HepG2 (cell line): ENCODE data around the gene AKAP8L. TPM values are rescaled to one million over a fixed set of nuclear protein-coding genes. Genes with fewer than 3 reads are reported as not detected.
"Not testable (repeated sequence)": the region's sequence is repeated elsewhere in the genome, so short reads cannot be mapped to it uniquely, and the experiment has no call there.

ENCODE experiments used
- ATAC-seq: fragments of 200-7000 bp; cut with Tn5 transposase; 3 replicates; pipeline ENCODE4 v1.9.1; 2020; ENCODE audit warnings: mild to moderate bottlenecking, moderate library complexity
- BruUV-seq: library from RNA; stranded (reverse); fragments of 400-500 nt; replicated peaks from 2 replicates; lab custom pipeline; 2021; lab: Mats Ljungman, UMichigan
- CTCF ChIA-PET: fragments of 300-600 bp; formaldehyde crosslinking; extraction: SDS; loops from one replicate; lab custom pipeline; 2021; ENCODE audit warnings: low total read pairs, inconsistent platforms, low intra/inter-chr PET ratio; lab: Yijun Ruan, JAX
- POLR2A ChIA-PET: fragments of 350-600 bp; sonication (Branson Sonifier 250); formaldehyde crosslinking; loops from one replicate; lab custom pipeline; 2020; ENCODE audit warnings: antibody characterized with exemption, inconsistent platforms; lab: Yijun Ruan, JAX
- DNase-seq: peaks from one replicate; pipeline ENCODE4 v3.0.0-alpha.2; 2015; ENCODE audit warnings: low spot score
- FAIRE-seq: peaks from 3 replicates; lab custom pipeline; 2011; peaks lifted over from hg19 to GRCh38; lab: Jason Lieb, UNC
- H2AFZ ChIP-seq: one replicate; pipeline ENCODE4 v1.6.1; 2011; ENCODE audit warnings: low read length, inconsistent platforms
- H3K27ac ChIP-seq: fragments of 300-600 bp; 3 replicates; pipeline ENCODE4 v1.8.0; 2011; ENCODE audit warnings: mixed run types, mild to moderate bottlenecking, mixed read lengths, low read length, inconsistent platforms; ENCODE audit not compliant: insufficient read depth; ENCODE audit errors: extremely low read length
- H3K27me3 ChIP-seq, 2 experiments: fragments of 200-600 bp in 1 of 2; 2 replicates in 1 of 2; 3 replicates in 1 of 2; pipeline versions ENCODE4 v1.6.0 to v1.8.0; 2011; ENCODE audit warnings: low read length in 2 of 2, mild to moderate bottlenecking in 2 of 2, moderate library complexity in 2 of 2, inconsistent platforms in 1 of 2; ENCODE audit not compliant: insufficient read depth in 2 of 2, control insufficient read depth in 1 of 2
- H3K36me3 ChIP-seq, 2 experiments: fragments of 200-600 bp in 1 of 2; replicated peaks in 1 of 2; 2 replicates in 1 of 2; 3 replicates in 1 of 2; pipeline versions ENCODE4 v1.5.1 to v1.8.0; 2011; ENCODE audit warnings: low read length in 2 of 2, inconsistent platforms in 1 of 2; ENCODE audit not compliant: insufficient read depth in 2 of 2, control insufficient read depth in 1 of 2
- H3K4me1 ChIP-seq: 2 replicates; pipeline ENCODE4 v1.5.1; 2012; ENCODE audit warnings: low read length, inconsistent platforms; ENCODE audit not compliant: insufficient read depth
- H3K4me2 ChIP-seq: 2 replicates; pipeline ENCODE4 v1.6.0; 2011; ENCODE audit warnings: low read depth, low read length, inconsistent platforms
- H3K4me3 ChIP-seq, 3 experiments: fragments of 200-600 bp in 1 of 3; sonication (generic), shearing (Covaris generic) in 1 of 3; replicated peaks in 1 of 3; 2 replicates each; pipeline ENCODE4 v1.5.1; 2011 to 2016; ENCODE audit warnings: low read length in 3 of 3, inconsistent platforms in 2 of 3, low read depth in 2 of 3, mild to moderate bottlenecking in 2 of 3, control low read depth in 1 of 3, mixed read lengths in 1 of 3; ENCODE audit not compliant: insufficient read depth in 1 of 3
- H3K79me2 ChIP-seq: one replicate; pipeline ENCODE4 v1.6.1; 2011; ENCODE audit warnings: low read length, inconsistent platforms; ENCODE audit not compliant: insufficient read depth
- H3K9ac ChIP-seq: 2 replicates; pipeline ENCODE4 v1.6.0; 2011; ENCODE audit warnings: mild to moderate bottlenecking, low read depth, low read length, inconsistent platforms; ENCODE audit not compliant: insufficient read depth
- H3K9me3 ChIP-seq: 2 replicates; pipeline ENCODE4 v1.5.1; 2012; ENCODE audit warnings: mild to moderate bottlenecking, low read length
- H4K20me1 ChIP-seq: 2 replicates; pipeline ENCODE4 v1.6.0; 2011; ENCODE audit warnings: inconsistent platforms, mild to moderate bottlenecking, low read length, moderate library complexity; ENCODE audit not compliant: insufficient read depth
- FOXM1 ChIP-seq: sonication (generic); formaldehyde crosslinking; IDR thresholded peaks from 2 replicates; pipeline ENCODE4 v1.5.0; 2020; ENCODE audit warnings: missing genetic modification reagents
- HNF4A ChIP-seq: sonication (generic); formaldehyde crosslinking; IDR thresholded peaks from 2 replicates; pipeline ENCODE4 v1.4.0; 2020; ENCODE audit warnings: missing genetic modification reagents
- RARA ChIP-seq: IDR thresholded peaks from 2 replicates; pipeline ENCODE4 v1.6.1; 2016; ENCODE audit warnings: missing genetic modification reagents, missing compliant biosample characterization
- TFE3 ChIP-seq: IDR thresholded peaks from 2 replicates; pipeline ENCODE4 v1.6.1; 2016
- ZMYM2 ChIP-seq: sonication (generic); formaldehyde crosslinking; IDR thresholded peaks from 2 replicates; pipeline ENCODE4 v1.8.0; 2022; ENCODE audit warnings: mild to moderate bottlenecking, missing genetic modification reagents
- ZNF121 ChIP-seq: sonication (generic); formaldehyde crosslinking; IDR thresholded peaks from 2 replicates; pipeline ENCODE4 v1.5.0; 2020; ENCODE audit warnings: mild to moderate bottlenecking, missing genetic modification reagents
- WGBS: methylation state at CpG from one replicate; pipeline ENCODE4 v1.1.6; 2017; ENCODE audit warnings: low lambda C conversion rate; 5-methylcytosine and 5-hydroxymethylcytosine counted together
- in situ Hi-C: cut with HindIII; loops from 2 replicates; pipeline ENCODE4 v1.10.0; 2017; ENCODE audit warnings: low pct_unique_long_range_greater_than_20kb; ENCODE audit not compliant: extremely low pct_ligation_motif_present
- intact Hi-C: fragments of 100-400 bp; cut with micrococcal nuclease; formaldehyde crosslinking; loops from one replicate; pipeline ENCODE4 v1.10.0; 2022; ENCODE audit not compliant: unreplicated experiment
- polyA plus RNA-seq, 8 experiments: library from polyadenylated mRNA; depleted of rRNA in 3 of 8; stranded (reverse) in 7 of 8; unstranded in 1 of 8; fragments of >200 nt; fragmentation: Illumina TruSeq in 4 of 8; extraction: Trizol in 4 of 8; gene quantifications; 2 replicates each; pipeline versions ENCODE4 v1.2.1 to v1.2.3, GENCODE V29; 2011 to 2016; ENCODE audit warnings: low read depth in 4 of 8, missing spikeins in 1 of 8, mixed read lengths in 1 of 8; ENCODE audit not compliant: insufficient read depth in 1 of 8
- total RNA-seq, 5 experiments: library from RNA; depleted of rRNA; stranded (reverse); fragments of >200 nt; fragmentation: Illumina TruSeq; extraction: Trizol; gene quantifications; 2 replicates each; pipeline ENCODE4 v1.2.3, GENCODE V29; 2016; ENCODE audit warnings: low read depth in 1 of 5

AKAP8L gene
- total and polyA plus RNA-seq, 2 of the 13 experiments (the other 11 are each of a cell fraction or from before 2014, with no cell fraction given): 48.2 to 49.6 TPM

DNA sequence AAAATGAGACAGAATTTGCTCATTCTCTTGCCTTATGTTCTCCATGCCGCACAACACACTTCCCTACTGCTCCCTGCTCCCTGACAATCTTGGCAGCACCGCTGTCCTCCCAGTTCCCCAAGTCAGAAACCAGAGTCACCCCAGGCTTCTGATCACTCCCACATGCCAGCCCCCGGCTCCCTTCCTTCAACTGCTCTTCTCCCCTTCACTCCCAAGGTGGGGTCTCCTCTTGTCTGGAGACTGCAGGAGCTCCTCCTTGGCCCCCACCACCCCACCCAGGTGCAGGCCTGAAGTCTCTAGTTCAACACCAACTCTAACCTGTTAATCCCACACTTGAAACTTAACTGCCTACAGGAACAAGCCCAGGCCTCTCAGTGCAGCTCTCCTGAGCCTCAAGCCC lies 22.4 kb downstream of the AKAP8L start (continued):
- no peak for TF ChIP-seq TFE3 (CRISPR knock-in tag)

DNA sequence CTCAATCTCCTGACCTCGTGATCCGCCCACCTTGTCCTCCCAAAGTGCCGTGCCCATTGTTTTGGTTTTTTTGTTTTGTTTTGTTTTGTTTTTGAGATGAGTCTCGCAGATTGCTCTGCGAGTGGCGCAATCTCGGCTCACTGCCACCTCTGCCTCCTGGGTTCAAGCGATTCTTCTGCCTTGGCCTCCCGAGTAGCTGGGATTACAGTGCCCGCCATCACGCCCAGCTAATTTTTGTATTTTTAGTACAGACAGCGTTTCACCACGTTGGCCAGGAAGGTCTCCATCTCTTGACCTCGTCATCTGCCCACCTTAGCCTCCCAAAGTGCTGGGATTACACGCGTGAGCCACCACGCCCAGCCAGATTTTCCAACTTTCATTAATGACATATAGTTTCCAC lies 23.5 kb downstream of the AKAP8L start:
- H3K4me3 ChIP-seq, H3K27me3 ChIP-seq, intact Hi-C loops, H3K4me1 ChIP-seq, BruUV-seq, H3K27ac ChIP-seq, FAIRE-seq, H3K9ac ChIP-seq, H2AFZ ChIP-seq, CTCF ChIA-PET, ATAC-seq, DNase-seq, H3K4me2 ChIP-seq, H3K9me3 ChIP-seq, H4K20me1 ChIP-seq, in situ Hi-C loops: not testable (repeated sequence)
- Histone ChIP-seq H3K79me2 (peaks cover 11% of the 10 kb centered on the region), H3K36me3 (peaks cover 34 to 71% of the 10 kb centered on the region in 2 experiments)
- WGBS: 98% methylated on average over 17 of the region's 17 CpGs
- POLR2A ChIA-PET: interaction anchor here (1.1 kb wide), 1 partner anchor 24 kb away, joined by 4 read pairs; the partner anchor contains the start of gene AKAP8L

- TF ChIP-seq ZMYM2 (0 out of 2 replicates have a peak, but pooled peaks have one; percentile 17), FOXM1 (no peak), RARA (CRISPR knock-in tag) (0 out of 2 replicates have a peak, but pooled peaks have one; percentile 12), HNF4A (CRISPR knock-in tag) (peak; percentile 37; the same call in 1 of the 2 replicates), ZNF121 (CRISPR knock-in tag) (peak; percentile 97), TFE3 (CRISPR knock-in tag) (no peak)
- FAIRE-seq (no peak), DNase-seq (no peak), ATAC-seq (no peak)
- intact Hi-C loops (no loop called here), in situ Hi-C loops (no loop called here)
- no peaks in the 10 kb centered on the region; the same call in 1 of the 2 replicates for H4K20me1 ChIP-seq
- no peak overlapping the region for H3K27ac ChIP-seq
- POLR2A ChIA-PET: interaction anchor here (1.1 kb wide), 1 partner anchor 24 kb away, joined by 4 read pairs; the partner anchor contains the start of gene AKAP8L
- no peaks in the 10 kb centered on the region for H3K27me3 ChIP-seq
- BruUV-seq: no TSS peak
- 87% methylated on average over 5 of the region's 5 CpGs for WGBS
- CTCF ChIA-PET: no interaction called here
- no peak overlapping the region for H3K9ac ChIP-seq
- H2AFZ ChIP-seq: no peak overlapping the region
- H3K9me3 ChIP-seq: no peaks in the 10 kb centered on the region
- no peaks in the 10 kb centered on the region for H3K4me1 ChIP-seq
- H3K79me2 ChIP-seq: peaks cover 14% of the 10 kb centered on the region
- peaks cover 28 to 65% of the 10 kb centered on the region in 2 experiments for H3K36me3 ChIP-seq
- H3K4me2 ChIP-seq: no peak overlapping the region
- no peak overlapping the region for H3K4me3 ChIP-seq
Measured at GRCh38 chr19:15394426-15394825, 24.4 kb downstream of the AKAP8L start.
